ENCODE data around the gene ELAVL2.
"Not testable (repeated sequence)": the region's sequence is repeated elsewhere in the genome, so short reads cannot be mapped to it uniquely, and the experiment has no call there.

The ELAVL2 gene

DNA sequence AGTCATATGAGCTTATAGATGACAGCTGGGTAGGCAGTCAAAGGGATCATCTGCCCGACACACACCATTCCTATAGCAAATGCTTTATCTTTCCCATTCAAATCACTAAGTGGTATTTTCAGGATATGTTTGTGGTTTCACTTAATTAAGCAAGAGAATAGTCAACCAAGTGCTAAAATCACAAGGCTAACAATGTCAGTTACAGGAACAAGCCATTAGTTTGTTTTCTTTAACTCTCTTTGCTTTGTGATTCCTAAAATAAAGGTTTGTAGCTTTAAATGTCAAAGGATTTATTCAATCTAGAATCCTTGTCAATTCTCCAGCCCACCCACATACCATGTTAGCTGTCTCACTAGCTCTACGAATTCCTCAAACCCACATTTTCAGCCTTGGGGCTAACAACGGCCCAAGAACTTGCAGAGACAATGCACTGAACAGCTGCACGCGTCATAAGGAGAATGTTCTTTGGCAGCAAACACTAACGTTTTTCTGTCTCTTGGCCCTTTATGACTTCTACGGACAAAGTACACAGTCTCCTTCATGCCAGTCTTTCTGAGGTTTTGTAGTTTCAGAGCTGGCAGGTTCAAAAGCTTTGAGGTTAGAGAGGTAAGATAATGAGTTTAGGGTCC lies 56.6 kb downstream of the ELAVL2 start:
- DNase-seq = no peak

DNA sequence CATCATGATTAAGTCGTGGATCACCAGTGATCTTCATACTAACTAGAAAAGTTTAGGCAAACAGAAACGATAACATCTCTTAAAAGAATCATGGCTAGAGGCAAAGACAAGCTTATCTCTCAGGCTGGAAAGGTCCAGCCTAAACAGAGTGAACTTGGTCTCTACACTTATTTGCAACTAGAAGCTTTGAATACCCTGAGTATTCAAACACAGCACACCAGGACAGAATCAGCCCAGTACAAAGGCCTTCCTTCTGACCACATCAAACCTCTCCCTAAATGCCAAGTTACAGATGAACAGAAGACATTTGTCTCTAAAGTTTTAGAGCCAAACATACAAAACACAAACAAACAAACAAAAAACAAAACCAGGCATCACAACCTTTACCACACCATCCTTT lies 57.2 kb downstream of the ELAVL2 start:
- DNase-seq = no peak

DNA sequence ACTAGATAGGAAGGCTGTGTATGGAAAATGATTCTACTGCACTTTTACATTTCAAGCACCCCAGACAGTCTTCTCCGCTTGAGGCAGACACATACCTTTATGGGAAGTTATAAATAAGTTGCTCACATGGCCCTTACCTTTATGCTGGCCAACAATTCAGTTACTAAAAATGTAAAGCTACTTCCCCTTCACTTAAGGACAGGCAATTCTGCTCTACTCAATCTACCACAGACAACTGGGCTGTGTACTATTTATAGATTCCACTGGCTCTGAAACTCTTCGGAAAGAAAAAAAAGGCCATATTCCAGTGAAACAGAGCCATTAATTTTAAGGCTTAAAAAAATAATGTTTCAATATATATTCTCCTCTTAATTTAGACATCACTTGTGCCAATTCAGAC lies 59.4 kb downstream of the ELAVL2 start:
- DNase-seq = no peak

DNA sequence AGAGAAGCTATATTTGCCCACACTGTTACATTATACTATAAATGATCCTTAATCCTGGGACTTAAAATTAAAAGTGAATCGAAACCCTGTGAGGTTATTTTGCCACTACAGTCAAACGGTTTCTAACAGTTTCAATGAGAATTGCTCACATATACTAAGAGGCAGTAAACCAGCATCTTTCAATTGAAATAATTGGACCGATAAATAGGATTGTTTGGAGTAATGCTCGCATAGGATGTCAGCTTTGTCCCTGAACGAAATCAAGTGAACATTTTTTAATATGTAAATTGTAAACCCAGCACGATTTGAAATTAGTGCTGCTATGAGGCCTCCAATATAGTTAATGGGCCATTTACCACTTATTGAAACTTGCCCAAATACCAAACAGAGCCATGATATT lies 60.5 kb downstream of the ELAVL2 start:
- DNase-seq = no peak

DNA sequence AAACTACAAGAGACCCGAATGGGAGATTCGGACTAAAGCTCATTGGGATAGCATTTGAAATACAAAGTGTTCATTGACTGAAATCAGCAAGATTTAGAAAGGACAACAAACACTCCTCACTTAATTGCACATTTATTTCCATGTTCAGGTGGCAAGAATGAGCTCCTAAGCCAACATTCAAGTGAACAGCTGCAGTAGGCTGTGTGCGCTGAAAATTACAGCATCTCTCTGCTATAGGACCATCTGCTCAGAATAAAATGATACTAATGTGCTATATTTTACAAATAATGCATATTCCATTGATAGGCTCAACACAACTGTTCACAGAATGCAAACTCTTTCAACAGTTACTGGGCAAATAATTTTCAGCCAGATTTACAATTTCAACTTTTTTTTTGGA lies 61.8 kb downstream of the ELAVL2 start:
- DNase-seq = no peak

DNA sequence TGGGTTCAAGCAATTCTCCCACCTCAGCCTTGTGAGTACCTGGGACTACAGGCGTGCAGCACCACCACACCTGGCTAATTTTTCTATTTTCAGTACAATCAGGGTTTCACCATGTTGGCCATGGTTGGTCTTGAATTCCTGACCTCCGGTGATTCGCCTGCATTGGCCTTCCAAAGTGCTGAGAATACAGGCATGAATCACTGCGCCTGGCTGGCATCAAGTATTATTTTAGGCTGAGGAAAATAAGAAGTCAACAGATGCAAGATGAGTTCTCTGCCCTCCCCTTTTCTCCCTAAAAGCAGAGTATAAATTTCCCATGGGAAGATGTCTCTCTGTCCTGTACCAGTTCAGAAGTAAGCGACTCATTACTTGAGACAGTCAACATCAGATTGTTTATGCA lies 71.5 kb downstream of the ELAVL2 start:
- no peak for DNase-seq

DNA sequence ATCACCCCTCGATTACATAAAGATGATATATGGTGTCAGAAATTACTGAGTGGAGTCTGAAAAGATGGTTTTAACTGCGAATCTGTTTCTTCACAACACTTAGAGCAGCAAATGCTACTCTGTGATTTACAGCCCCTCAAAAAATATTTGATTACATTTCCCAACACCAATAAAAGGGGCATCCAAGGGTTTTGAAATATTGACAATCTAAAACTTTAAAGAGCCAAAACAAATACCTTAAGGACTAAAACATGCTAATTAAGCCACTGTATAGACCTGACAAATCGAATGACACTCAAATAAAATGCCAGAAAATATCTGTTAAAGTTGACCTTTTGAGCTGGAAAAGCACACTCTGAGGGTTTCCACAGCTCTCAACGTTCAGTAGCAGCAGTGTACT lies 73.2 kb downstream of the ELAVL2 start:
- DNase-seq = no peak

DNA sequence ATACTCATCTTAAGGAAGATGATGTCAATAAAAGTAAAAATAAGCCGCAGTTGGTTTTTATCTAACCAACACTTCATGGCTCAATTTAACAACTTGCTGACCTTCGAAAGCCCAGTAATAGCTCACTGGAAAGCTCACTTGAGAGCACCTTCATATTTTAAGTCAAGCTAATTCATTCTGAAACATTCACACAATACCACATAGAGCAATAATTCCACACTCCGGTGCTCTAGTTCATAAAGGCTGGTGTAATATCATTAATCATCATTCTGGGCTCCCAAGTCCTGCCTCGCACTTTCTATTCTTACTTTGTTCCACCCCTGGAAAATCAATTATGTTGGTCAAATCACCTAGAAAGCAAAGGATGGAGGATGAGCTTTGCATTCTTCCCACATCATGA lies 74.4 kb downstream of the ELAVL2 start:
- no peak for DNase-seq

DNA sequence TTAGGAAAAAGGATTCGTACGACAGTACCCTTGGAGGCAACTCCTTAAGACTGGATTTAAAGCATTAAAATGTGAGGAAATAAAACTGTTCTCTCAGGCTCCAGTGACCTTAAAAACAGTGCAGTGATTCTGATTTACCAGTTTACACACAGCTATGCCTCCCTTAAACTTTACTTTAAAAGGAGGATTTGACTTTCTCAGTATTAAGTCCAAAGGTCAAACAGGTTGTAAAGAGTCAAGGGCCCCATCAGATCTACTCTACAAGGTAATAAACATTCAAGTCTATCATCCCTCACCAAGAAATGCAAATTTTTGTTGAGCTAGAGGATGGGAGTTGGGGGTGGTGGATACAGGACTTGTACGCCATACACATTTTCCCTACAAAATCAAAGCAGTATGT lies 75.2 kb downstream of the ELAVL2 start:
- DNase-seq = no peak

DNA sequence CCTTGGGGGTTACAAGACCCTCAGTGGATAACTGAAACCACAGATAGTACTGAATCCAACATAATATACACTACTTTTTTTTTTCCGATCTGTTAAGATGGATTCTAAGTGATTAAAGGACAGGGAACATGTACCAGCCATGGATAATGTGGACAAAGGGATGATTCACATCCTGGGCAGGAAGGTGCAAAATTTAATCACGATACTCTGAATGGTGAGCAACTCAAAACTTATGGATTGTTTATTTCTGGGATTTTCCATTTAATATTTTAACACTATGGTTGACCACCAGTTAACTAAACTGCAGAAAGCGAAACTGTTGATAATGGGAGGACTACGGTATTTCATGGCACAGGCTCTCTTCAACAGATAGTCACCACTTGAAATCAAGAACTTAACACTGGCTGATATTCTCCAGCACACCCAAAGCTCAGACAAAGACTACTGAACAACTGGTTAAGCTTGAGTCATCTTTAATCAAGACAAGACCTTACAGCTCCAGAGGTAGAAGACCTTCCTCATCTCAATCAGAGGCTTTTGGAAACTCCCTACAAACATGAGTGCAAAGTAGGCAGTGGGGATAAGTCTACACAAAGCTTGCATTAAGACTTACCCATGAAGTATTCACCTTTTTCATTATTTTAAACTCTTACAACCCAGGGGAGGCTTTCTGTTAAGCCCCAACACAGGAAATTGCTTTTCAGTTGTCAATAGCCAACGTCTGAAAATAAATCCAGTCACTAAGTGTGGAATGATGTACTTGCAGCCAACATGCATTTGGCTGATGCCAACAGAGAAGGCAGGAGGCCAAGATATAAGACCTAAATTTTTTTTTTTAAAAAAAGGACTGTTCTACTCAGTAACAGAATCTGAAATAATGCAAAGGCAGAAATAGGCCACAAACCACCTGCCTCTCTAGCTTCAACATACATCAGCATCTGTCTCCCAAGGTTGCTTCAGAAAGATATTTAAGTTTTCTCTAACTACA lies 78.7 kb downstream of the ELAVL2 start:
- no peak for DNase-seq

DNA sequence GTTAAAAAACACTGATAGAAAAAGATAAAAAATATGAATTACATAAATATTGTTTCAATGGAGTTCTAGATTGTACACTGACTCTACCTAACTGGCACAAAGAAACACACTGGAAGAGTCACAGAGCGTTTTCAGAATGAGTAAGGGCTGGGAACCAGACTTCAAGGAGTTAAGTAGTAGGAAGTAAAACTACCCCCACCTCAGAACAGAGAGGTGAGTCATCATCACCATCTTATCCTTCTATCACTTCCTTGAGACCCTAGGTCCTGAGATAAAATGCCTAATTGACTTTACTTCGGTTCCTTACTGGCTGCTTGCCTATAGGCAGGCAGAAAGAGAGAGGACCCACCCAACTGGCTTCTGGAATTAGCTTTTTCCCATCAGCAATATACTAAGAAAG lies 79.7 kb downstream of the ELAVL2 start:
- no peak for DNase-seq

DNA sequence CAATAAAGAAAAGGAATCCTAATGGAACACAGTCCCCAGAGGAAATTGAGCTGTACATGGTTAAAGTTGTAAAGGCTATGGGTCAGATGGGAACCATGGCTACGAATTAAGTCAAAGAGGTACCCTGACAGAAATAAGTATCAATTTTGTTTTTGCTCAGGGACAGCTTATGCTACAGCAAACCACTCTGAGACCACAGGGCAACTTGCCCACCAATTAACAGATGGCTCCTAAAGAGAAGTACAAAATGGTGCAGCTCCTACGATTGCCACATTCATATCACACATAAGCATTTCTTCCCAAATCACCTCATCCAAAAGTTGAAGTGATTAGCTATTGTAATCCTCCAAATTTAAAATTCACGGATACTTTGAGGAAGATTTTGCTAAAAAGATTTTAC lies 83.0 kb downstream of the ELAVL2 start:
- DNase-seq = no peak

DNA sequence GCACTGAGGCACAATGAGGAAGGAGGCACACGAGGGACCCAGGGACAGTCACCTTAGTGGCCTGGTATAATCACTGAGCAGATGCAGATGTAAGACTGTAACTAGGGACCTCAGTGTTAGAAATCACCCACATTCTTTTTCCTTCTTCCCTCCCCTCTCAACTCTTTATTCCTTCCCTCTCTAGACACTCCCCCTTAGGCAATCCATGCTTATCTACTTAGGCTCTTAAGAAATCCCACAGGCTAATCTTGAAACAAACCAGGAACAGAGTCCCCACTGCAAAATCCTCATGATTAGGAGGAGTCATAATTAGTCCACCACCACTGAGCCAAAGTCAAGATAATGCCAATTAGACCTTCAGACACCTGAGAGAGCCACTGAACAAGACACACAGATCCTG lies 84.7 kb downstream of the ELAVL2 start:
- DNase-seq = no peak

DNA sequence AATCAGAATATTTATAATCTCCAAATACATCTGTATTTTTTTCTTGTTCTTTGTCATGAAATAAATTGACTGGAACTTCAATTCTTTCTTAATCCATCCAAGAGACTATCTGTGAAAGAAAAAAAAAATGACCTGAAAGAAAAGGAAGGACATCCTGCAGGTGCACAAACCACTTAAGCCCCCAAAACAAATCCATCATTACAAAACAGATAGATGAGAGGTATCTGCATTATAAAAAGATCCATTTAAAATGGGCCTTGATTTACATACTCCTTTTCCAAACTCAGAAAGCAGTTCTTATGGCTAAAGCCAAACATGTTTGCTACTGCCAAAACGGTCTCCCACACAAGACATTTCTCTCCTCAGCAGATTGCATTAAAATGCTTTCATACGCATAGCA lies 85.5 kb downstream of the ELAVL2 start:
- DNase-seq = no peak

DNA sequence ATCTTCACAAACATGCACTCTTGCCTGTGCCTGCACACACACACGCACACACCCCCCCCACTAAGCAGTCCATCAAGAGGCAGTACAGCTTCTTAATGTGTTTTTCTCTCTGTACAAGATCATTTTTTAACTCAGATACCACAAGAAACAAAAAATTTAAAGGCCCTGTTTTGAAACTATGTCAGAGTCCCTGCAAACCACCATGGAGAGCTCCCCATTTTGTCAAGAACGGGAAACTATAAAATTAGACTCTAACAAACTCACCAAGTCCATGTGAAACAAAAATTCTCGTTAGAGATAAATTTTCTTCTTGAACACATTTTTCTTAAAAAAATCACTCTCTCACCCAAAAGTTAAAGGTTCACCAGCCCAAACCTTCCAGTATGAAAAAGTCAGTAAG lies 86.3 kb downstream of the ELAVL2 start:
- DNase-seq = no peak

DNA sequence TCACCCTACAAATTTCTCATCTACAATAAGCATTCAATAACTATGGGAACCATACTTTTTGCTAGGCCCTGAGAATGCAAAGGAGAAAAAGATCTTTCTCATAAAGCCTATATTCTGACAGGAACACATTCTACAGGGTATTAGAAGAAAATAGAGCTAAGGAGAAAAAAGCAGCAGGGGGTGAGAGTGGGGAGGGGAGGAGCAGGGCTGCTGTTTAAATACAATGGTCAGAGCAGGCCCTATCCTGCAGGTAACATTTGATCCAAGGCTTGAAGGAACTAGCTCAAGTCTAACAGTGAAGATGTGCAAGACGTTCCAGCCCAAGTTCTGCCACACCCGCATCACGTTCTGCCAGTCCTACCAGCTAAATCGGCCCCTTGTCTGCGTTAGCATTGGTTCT lies 89.7 kb downstream of the ELAVL2 start:
- DNase-seq = no peak

DNA sequence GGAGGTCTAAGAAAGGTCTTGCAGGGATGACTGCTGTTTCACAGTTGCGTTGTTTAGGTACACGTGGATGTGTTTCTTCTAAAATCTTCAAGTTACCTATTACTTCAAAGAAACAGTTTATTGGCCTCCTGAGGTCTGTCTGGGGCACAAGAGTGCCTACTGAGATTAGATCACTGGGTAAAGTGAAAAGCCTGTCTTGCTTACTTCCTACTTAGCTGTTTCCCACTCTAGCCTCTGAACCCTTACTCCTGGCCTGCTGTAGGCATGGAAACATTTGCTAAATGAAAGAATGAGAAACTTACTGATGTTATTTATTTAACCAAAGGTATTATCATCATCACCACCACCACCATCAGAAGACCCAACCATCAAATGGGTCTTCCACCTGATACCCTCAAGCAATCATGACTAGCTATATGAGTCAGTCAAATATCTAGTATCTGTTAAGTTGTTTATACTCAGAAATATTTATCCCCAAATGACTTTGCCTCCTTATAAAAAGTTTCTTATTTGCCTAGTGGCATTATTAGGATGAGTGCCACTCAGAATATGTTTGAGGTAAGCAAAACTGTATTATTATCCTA lies 92.5 kb downstream of the ELAVL2 start:
- no peak for DNase-seq

DNA sequence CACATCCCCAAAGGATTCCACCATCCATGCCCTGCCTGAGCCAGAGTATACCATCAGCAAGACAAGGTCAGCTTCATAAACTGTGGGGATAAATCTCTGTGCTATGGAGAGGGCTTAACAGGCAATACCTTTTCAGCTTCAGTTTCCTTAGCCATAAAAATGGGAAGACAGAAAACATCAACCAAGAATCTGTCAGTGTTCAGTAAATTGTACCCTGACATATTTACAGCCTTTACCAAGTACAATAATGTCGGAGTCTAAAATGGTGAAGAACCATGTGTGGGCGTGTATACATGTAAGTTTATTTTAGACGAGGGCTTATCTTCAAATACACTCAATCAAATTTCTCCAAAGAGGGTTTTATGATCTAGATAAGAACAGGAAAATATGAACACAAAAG lies 94.7 kb downstream of the ELAVL2 start:
- DNase-seq = no peak

DNA sequence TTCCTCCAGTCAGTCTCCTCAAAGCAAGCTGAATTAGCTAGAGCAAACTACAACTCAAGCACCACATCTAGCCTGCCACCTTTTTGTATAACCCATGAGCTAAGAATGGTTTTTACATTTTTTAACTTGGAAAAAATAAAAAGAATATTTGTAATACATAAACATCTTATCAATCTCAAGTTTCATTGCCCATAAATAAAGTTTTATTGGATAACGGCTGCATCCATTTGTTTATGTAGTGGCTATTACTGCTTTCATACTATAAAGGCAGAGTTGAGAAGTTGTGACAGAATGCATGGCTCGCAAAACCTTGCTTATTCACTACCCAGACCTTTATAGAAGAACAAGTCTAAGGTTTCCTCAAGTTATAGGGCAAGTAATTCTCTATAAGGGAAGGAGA lies 95.7 kb downstream of the ELAVL2 start:
- no peak for DNase-seq

DNA sequence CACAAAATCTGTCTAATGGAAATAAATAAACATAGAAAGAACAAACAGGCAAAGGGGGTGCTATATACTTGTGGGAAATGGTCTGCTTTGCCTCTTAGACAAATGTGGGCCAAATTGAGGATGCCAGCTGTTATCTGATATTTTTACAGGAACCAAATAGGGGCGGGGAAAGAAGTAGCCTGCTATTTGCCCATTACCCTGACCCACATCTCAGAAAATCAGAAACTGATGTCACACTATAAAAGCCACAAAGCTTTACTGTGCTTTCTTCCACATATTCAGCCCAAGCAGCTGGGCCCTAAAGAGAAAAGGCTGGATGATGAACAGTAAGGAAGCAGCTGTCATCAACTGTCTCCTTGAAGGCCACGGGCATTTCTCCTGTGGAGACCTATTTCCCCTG lies 97.3 kb downstream of the ELAVL2 start:
- no peak for DNase-seq

DNA sequence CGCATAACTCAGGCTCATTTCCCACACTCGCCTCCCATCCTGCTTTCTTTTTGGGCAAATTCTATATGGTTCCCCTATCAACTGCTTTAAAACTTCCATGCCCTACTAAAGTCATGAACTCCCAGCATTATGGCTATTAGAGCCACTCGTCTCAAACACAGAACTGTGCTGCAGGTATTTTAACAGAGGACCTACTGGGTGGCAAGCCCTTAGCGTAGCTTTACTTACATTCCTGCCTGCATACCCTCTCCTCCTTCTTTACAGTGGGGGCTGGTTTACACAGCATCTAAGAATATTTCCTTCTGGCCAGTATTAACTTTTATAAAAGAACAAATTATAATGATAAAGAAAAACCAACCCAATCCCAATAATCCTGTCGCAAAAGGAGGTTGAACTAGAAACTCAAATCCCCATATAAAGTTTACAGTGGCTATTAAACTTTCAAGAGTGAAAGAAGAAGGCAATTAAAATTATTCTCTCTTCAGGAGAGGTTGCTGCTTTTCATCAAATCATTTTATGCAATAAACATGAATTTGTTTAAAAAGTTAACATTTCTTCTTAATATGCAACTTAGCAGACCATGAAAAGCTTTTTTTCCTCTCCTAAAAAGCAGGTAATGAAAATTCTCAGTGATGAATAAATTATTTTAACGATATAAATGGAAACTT lies 100.6 kb downstream of the ELAVL2 start:
- DNase-seq = no peak

DNA sequence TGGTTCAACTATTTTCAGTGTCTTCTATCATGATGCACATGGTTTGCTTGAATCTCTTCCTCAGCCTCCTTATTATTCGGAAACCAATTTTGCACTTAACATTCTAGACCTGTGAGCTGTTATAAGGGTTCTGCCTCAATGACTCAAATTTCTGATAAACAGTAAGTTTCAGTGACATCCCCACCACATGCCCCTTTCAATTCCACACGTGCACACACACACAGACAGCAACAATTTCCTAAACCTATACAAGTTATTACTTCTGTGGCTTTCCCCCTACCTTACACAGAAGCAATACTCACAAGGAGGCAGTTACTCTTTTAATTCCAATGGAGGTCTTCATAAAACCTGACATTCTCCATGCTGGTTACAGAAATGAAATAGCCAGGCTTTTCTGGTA lies 102.4 kb downstream of the ELAVL2 start:
- no peak for DNase-seq

DNA sequence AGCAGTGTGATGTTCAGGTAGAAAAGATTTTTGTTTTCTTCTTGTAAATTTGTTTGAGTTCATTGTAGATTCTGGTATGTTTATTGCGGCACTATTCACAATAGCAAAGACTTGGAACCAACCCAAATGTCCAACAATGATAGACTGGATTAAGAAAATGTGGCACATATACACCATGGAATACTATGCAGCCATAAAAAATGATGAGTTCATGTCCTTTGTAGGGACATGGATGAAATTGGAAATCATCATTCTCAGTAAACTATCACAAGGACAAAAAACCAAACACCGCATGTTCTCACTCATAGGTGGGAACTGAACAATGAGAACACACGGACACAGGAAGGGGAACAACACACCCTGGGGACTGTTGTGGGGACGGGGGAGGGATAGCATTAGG lies 103.0 kb downstream of the ELAVL2 start:
- DNase-seq = not testable (repeated sequence)

DNA sequence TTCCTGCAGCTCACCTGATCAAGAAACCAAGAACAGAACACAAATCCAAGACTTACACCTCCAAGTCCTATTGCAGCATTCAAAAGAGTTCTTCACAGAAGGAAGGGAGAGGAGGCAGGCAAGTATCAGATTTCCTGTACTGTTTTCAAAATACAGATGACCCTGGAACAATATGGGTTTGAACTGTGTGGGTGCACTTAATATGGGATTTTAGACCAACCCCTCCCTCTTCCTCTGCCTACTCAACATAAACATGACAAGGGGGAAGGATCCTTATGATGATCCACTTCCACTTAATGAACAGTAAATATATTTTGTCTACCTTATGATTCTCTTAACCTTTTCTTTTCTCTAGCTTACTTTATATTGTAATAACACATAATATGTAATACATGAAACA lies 104.6 kb downstream of the ELAVL2 start:
- DNase-seq = no peak

Measured in CD4-positive, alpha-beta T cell treated with Interleukin-10 for 1 hour (primary cell).